A673 (cell line): ENCODE data around the gene OXCT2. TPM values are rescaled to one million over a fixed set of nuclear protein-coding genes. Genes with fewer than 3 reads are reported as not detected.
"Not testable (repeated sequence)": the region's sequence is repeated elsewhere in the genome, so short reads cannot be mapped to it uniquely, and the experiment has no call there.

ENCODE experiments used
- BruUV-seq: library from RNA; stranded (reverse); fragments of 400-500 nt; replicated peaks from 2 replicates; lab custom pipeline; 2021; lab: Mats Ljungman, UMichigan
- CTCF ChIA-PET: fragments of 300-600 bp; sonication (Branson Sonifier 250); formaldehyde crosslinking; loops from one replicate; lab custom pipeline; 2022; ENCODE audit warnings: antibody characterized with exemption; lab: Charles Lee
- POLR2A ChIA-PET: fragments of 300-600 bp; sonication (Branson Sonifier 250); formaldehyde crosslinking; loops from one replicate; lab custom pipeline; 2022; ENCODE audit warnings: antibody characterized with exemption; ENCODE audit not compliant: low non-redundant PET; lab: Charles Lee
- DNase-seq: peaks from one replicate; pipeline ENCODE4 v3.0.0-alpha.2; 2015; ENCODE audit warnings: low spot score
- H3K27ac ChIP-seq: fragments of 200-600 bp; sonication (generic); 2 replicates; pipeline ENCODE4 v1.5.1; 2016; ENCODE audit warnings: mixed run types, low read depth, mild to moderate bottlenecking, mixed read lengths, antibody characterized with exemption, low read length; ENCODE audit not compliant: poor library complexity, severe bottlenecking
- H3K27me3 ChIP-seq: fragments of 200-600 bp; sonication (generic); replicated peaks from 2 replicates; pipeline ENCODE4 v1.6.1; 2017; ENCODE audit warnings: mixed run types, low read depth, mild to moderate bottlenecking, mixed read lengths, antibody characterized with exemption, low read length; ENCODE audit not compliant: insufficient read depth, poor library complexity
- H3K36me3 ChIP-seq: fragments of 200-600 bp; sonication (generic); 2 replicates; pipeline ENCODE4 v1.6.1; 2016; ENCODE audit warnings: mixed run types, mild to moderate bottlenecking, mixed read lengths, antibody characterized with exemption, low read length; ENCODE audit not compliant: insufficient read depth, poor library complexity, severe bottlenecking
- H3K4me1 ChIP-seq: fragments of 200-600 bp; sonication (generic); 2 replicates; pipeline ENCODE4 v1.6.1; 2017; ENCODE audit warnings: mixed run types, mild to moderate bottlenecking, mixed read lengths, antibody characterized with exemption, low read length; ENCODE audit not compliant: insufficient read depth, poor library complexity, severe bottlenecking
- H3K4me3 ChIP-seq: fragments of 200-600 bp; sonication (generic); 2 replicates; pipeline ENCODE4 v1.5.1; 2016; ENCODE audit warnings: low read depth, mixed run types, mild to moderate bottlenecking, mixed read lengths, low read length; ENCODE audit not compliant: poor library complexity, severe bottlenecking
- H3K9me3 ChIP-seq: fragments of 200-600 bp; sonication (generic); 2 replicates; pipeline ENCODE4 v1.6.1; 2016; ENCODE audit warnings: mixed run types, low read depth, mild to moderate bottlenecking, mixed read lengths, antibody characterized with exemption, low read length; ENCODE audit not compliant: poor library complexity, severe bottlenecking
- CTCF ChIP-seq: fragments of 300-800, 200-600 bp; sonication (generic); conservative IDR thresholded peaks from 2 replicates; pipeline ENCODE4 v1.5.1; 2017; ENCODE audit warnings: low read depth, mild to moderate bottlenecking, antibody characterized with exemption, low read length, moderate library complexity, mixed read lengths
- EZH2 ChIP-seq: fragments of 200-600 bp; sonication (generic); IDR thresholded peaks from 2 replicates; pipeline ENCODE4 v1.6.1; 2017; ENCODE audit warnings: borderline replicate concordance, low read depth, mild to moderate bottlenecking, mixed read lengths, antibody characterized with exemption, low read length; ENCODE audit not compliant: poor library complexity, severe bottlenecking
- intact Hi-C: fragments of 100-400 bp; cut with micrococcal nuclease; formaldehyde crosslinking; loops from one replicate; pipeline ENCODE4 v1.10.0; 2022; ENCODE audit not compliant: unreplicated experiment
- total RNA-seq: library from RNA; stranded (reverse); gene quantifications from 2 replicates; pipeline ENCODE4 v1.2.3, GENCODE V29; 2021

The OXCT2 gene
- total RNA-seq, 1 experiment from 2014 or later, result not detected

- no peak for DNase-seq
- Histone ChIP-seq H3K36me3 (no peaks in the 10 kb centered on the region), H3K9me3 (no peaks in the 10 kb centered on the region), H3K4me1 (no peaks in the 10 kb centered on the region), H3K4me3 (peak overlapping the region; percentile 43), H3K27ac (no peak overlapping the region), H3K27me3 (peaks cover 28% of the 10 kb centered on the region)
- POLR2A ChIA-PET, result no interaction called here
- intact Hi-C loops, result no loop called here
- TF ChIP-seq CTCF, result no peak
- no peak for TF ChIP-seq EZH2
- BruUV-seq, result no TSS peak
- CTCF ChIA-PET, result no interaction called here
Observed at GRCh38 chr1:39788426-39788757, 17.2 kb upstream of the OXCT2 start.

- POLR2A ChIA-PET, H3K4me1 ChIP-seq, H3K36me3 ChIP-seq, CTCF ChIA-PET, H3K9me3 ChIP-seq, H3K27ac ChIP-seq, intact Hi-C loops, H3K4me3 ChIP-seq, DNase-seq, BruUV-seq: not testable (repeated sequence)
- H3K27me3 ChIP-seq, result peaks cover 28% of the 10 kb centered on the region
Observed at GRCh38 chr1:39787964-39788363, 16.8 kb upstream of the OXCT2 start.

- Histone ChIP-seq H3K36me3 (no peaks in the 10 kb centered on the region), H3K4me1 (no peaks in the 10 kb centered on the region), H3K27ac (no peak overlapping the region), H3K27me3 (peaks cover 28% of the 10 kb centered on the region), H3K4me3 (no peak overlapping the region), H3K9me3 (no peaks in the 10 kb centered on the region)
- ChIA-PET CTCF (no interaction called here), POLR2A (interaction anchor here (0.7 kb wide), 1 partner anchor 49 kb away, joined by 4 read pairs; the partner anchor contains the start of gene PPIE)
- DNase-seq, result no peak
- intact Hi-C loops, result no loop called here
- no TSS peak for BruUV-seq
- TF ChIP-seq EZH2 (no peak), CTCF (no peak)
Observed at GRCh38 chr1:39787468-39787867, 16.3 kb upstream of the OXCT2 start.

GRCh38 chr1:39787108-39787375 is 15.9 kb upstream of the OXCT2 start:
- CTCF ChIA-PET, intact Hi-C loops, H3K27ac ChIP-seq, H3K36me3 ChIP-seq, H3K4me1 ChIP-seq, H3K4me3 ChIP-seq, BruUV-seq, DNase-seq, H3K9me3 ChIP-seq: not testable (repeated sequence)
- H3K27me3 ChIP-seq, result peaks cover 28% of the 10 kb centered on the region
- POLR2A ChIA-PET, result interaction anchor here (0.7 kb wide), 1 partner anchor 49 kb away, joined by 4 read pairs; the partner anchor contains the start of gene PPIE

GRCh38 chr1:39786303-39787107 is 15.4 kb upstream of the OXCT2 start:
- H3K9me3 ChIP-seq, intact Hi-C loops, DNase-seq, H3K36me3 ChIP-seq, H3K27ac ChIP-seq, CTCF ChIA-PET, H3K4me1 ChIP-seq, BruUV-seq, H3K4me3 ChIP-seq: not testable (repeated sequence)
- H3K27me3 ChIP-seq, result peaks cover 28% of the 10 kb centered on the region
- POLR2A ChIA-PET, result interaction anchor here (0.7 kb wide), 1 partner anchor 48 kb away, joined by 4 read pairs; the partner anchor contains the start of gene PPIE

- H3K4me3 ChIP-seq, DNase-seq, H3K27me3 ChIP-seq, H3K36me3 ChIP-seq, H3K4me1 ChIP-seq, H3K9me3 ChIP-seq, CTCF ChIA-PET, POLR2A ChIA-PET, intact Hi-C loops, BruUV-seq, H3K27ac ChIP-seq: not testable (repeated sequence)
Observed at GRCh38 chr1:39782685-39783084, 11.5 kb upstream of the OXCT2 start.
